Small intestine (tissue), 7 donors: Measurements from ENCODE around the gene CAMK2B. TPM values are rescaled to one million over a fixed set of nuclear protein-coding genes. Genes with fewer than 3 reads are reported as not detected.

Experiments used
- DNase-seq, 2 donors: peaks; one replicate each; pipeline versions ENCODE4 v3.0.0 to v3.0.0-alpha.2; 2013
- FAIRE-seq: peaks from 2 replicates; lab custom pipeline; 2012; peaks lifted over from hg19 to GRCh38; lab: Jason Lieb, UNC
- H3K27ac ChIP-seq, 3 donors: one replicate each; pipeline ENCODE4 v1.5.1; 2013; ENCODE audit warnings: low read length in 2 of 3, mild to moderate bottlenecking in 2 of 3, control low read depth in 1 of 3, inconsistent platforms in 1 of 3, low read depth in 1 of 3, moderate library complexity in 1 of 3
- H3K27me3 ChIP-seq, 3 donors: one replicate each; pipeline ENCODE4 v1.6.1; 2013; ENCODE audit warnings: low read length in 3 of 3, inconsistent platforms in 1 of 3; ENCODE audit not compliant: control insufficient read depth in 3 of 3, insufficient read depth in 3 of 3
- H3K36me3 ChIP-seq, 3 donors: one replicate each; pipeline ENCODE4 v1.6.1; 2013; ENCODE audit warnings: low read length in 3 of 3, inconsistent platforms in 1 of 3, low read depth in 1 of 3, mild to moderate bottlenecking in 1 of 3, moderate library complexity in 1 of 3; ENCODE audit not compliant: control insufficient read depth in 3 of 3, insufficient read depth in 2 of 3
- H3K4me1 ChIP-seq, 3 donors: one replicate each; pipeline ENCODE4 v1.6.1; 2013; ENCODE audit warnings: low read length in 2 of 3, inconsistent platforms in 1 of 3, low read depth in 1 of 3, mild to moderate bottlenecking in 1 of 3, moderate library complexity in 1 of 3; ENCODE audit not compliant: control insufficient read depth in 3 of 3, insufficient read depth in 2 of 3
- H3K4me3 ChIP-seq, 3 donors: one replicate each; pipeline ENCODE4 v1.5.1; 2013; ENCODE audit warnings: low read length in 3 of 3, control low read depth in 1 of 3, inconsistent platforms in 1 of 3, low read depth in 1 of 3, mild to moderate bottlenecking in 1 of 3, moderate library complexity in 1 of 3
- H3K9me3 ChIP-seq, 2 donors: one replicate each; pipeline ENCODE4 v1.6.1; 2013; ENCODE audit warnings: low read depth in 1 of 2, low read length in 1 of 2; ENCODE audit not compliant: control insufficient read depth in 2 of 2, insufficient read depth in 1 of 2
- WGBS, 3 donors: extraction: QIAGEN DNeasy Blood & Tissue Kit; methylation state at CpG; one replicate each; pipeline ENCODE4 v1.1.7; 2013; 5-methylcytosine and 5-hydroxymethylcytosine counted together
- polyA plus RNA-seq, 4 donors: library from polyadenylated mRNA; stranded (reverse) in 3 of 4; unstranded in 1 of 4; fragments of 200-250 nt in 3 of 4; fragments of 120-200 nt in 1 of 4; gene quantifications; one replicate each; pipeline versions ENCODE4 v1.2.1 to v1.2.3, GENCODE V29; 2013
- donor health status: healthy with polysubstance abuse.
- donor health status: control.
- donor health status: control.
- donor health status: Bipolar disorder and iron deficiency.
- donor health status: healthy.

The CAMK2B gene
- polyA plus RNA-seq, 4 donors = 1.3 to 1.8 (median 1.5) TPM

DNA sequence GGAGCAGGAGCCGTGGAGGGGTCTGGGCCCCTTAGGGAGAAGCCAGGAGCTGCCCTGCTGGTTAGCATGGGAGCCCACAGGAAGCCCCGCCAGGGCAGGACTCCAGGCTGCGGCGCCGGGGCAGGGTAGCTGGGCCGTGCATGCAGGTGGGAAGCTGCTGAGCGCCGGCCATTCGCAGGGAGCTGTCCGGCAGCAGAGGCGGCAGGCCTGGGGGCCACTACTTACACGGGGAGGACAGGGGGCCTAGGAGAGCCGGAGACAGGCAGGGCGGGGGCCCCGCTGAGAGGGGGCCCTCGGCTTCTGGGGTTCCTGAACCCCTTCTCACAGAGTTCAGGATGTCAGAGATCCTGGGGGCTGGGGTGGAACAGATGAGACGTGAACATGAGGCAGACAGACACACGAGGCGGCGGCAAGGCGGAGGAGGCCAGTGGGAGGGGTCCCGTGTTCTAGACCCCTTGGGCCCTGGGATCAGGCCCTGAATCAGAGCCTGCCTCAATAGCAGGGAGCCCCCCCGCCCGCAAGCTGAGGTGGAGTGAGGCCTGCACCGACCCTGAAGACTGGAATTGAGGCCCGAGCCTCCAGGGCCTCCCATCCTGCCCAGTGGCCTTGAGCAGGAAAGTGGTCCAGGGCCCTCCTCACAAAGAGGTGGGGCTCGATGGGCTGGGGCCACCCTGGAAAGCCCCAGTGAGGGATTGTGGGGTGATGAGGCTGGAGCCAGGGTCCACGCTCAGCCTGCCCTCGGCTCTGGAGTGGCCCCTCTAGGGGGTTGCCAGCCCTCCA, 96.6 kb downstream of the CAMK2B start:
- Histone ChIP-seq H3K4me3 (no peak overlapping the region), H3K4me1 (no peaks in the 10 kb centered on the region), H3K9me3 (no peaks in the 10 kb centered on the region), H3K36me3 (no peaks in the 10 kb centered on the region), H3K27me3 (peaks cover 2 to 8% (median 3%) of the 10 kb centered on the region in 3 donors), H3K27ac (no peak overlapping the region)
- 79 to 82% (median 80%) methylated on average over 28 to 29 of the region's 29 CpGs for WGBS, 3 donors
- FAIRE-seq (no peak), DNase-seq (no peak)

DNA sequence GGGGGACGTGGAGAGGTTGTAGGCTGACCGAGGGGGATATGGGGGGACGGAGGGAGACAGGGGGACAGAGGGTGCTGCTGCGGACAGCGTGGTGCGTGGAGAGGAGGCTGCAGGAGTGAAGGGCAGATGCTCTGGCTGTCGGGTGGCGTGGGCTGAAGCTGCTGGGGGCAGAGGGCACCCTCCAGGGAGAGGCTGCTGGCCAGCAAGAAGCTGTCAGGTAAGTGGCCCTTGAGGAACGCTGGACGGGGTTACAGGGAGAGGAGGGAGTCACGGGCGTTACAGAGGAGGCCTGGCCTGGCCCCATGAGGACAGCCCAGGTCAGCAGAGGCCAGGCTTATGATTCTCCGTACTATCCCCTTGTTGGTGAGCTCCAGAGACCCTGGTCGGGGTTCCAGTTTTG, 97.5 kb downstream of the CAMK2B start:
- H3K4me3 ChIP-seq = no peak overlapping the region
- no peak overlapping the region for H3K27ac ChIP-seq
- peaks cover 2 to 8% (median 3%) of the 10 kb centered on the region in 3 donors for H3K27me3 ChIP-seq
- no peaks in the 10 kb centered on the region for H3K36me3 ChIP-seq
- no peaks in the 10 kb centered on the region for H3K9me3 ChIP-seq
- DNase-seq (no peak), FAIRE-seq (no peak)
- peaks cover 0 to 2% (median 0%) of the 10 kb centered on the region in 3 donors for H3K4me1 ChIP-seq
- WGBS, 3 donors = 63 to 72% (median 67%) methylated on average over 14 of the region's 14 CpGs

DNA sequence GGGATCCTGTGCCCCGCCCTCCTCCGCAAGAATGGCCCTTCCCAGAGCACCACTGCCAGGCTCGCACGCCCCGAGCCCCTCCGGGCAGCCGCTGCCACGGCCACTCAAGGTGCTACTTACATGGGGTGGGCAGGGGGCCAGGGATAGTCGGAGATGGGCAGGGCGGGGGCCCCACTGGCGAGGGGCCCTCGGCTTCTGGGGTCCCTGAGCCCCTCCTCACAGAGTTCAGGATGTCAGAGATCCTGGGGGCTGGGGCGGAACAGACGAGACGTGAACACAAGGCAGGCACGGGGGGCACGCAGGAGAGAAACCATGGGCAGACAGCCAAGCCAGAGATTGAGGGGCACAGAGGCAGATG, 99.0 kb downstream of the CAMK2B start:
- H3K27me3 ChIP-seq = peaks cover 2 to 8% (median 3%) of the 10 kb centered on the region in 3 donors
- no peaks in the 10 kb centered on the region for H3K36me3 ChIP-seq
- no peaks in the 10 kb centered on the region for H3K9me3 ChIP-seq
- WGBS, 3 donors = 50 to 54% (median 52%) methylated on average over 17 of the region's 17 CpGs
- no peak overlapping the region for H3K4me3 ChIP-seq
- no peak for FAIRE-seq
- peaks cover 0 to 2% (median 0%) of the 10 kb centered on the region in 3 donors for H3K4me1 ChIP-seq
- no peak for DNase-seq
- H3K27ac ChIP-seq = no peak overlapping the region

DNA sequence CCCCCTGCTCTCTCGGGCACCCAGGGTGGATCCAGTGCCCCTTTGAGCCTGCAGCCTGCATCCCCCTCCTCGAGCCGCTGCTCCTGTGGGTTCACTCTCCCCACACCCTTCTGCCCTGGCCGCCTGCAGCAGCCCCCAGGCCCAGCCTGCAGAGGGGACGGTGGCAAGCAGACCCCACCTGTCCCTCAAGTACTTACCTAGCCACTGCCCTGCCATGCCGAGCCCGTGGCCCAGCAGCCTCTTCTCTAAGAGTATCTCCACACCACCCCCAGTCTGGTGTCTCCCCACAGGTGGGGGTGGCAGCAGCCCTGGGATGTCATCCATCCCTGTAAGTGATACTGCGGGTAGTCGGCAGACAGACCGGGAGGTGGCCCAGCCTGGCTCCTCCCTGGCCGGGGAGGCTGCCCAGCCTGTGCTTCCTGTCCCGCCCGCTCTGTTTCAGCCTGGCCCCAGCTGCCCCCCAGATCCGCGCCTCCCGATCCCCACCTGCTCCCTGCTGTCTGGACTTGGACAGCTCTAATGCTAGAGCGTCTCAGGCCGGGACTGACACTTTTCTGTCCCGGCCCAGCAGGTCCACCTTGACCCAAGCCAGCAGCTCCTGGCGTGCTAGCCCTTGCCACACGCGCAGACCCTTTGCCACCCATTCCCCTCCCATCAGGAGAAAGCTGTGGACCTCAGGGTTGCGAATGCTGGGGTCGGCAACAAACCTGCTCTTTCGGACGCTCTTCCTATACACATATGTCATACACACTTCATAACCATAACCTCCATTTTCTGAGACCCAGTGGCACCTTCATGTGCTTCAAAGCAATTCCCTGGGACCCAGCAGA, 99.6 kb downstream of the CAMK2B start:
- FAIRE-seq (no peak), DNase-seq (no peak)

DNA sequence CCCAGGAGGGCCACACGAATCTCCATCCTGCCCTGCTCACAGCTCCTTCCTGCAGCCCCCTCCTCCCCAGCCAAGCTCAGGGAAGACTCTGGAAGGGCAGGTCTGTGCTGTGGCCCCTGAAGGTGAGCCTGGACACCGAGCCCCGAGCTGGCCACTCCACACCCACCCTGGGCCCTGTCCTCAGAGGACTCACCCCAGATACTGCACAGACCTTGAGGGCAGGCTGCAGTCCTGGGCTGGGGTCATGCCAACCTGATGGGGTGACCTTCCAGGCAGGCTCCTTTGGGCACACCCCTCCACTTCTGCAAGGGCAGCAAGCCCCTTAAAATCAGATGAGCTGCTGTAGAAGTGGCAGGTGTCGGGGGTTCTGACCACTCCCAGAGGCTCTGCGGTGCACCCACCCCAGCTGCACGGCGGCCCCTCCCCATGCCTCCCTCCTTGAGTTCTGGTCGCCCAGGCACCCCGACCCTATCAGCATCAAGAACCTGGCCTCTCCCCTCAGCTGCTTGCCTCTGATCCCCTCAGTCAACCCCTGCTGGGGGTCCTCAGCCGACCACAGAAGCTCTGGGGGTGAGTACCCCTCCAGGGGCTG, 100.3 kb downstream of the CAMK2B start:
- peaks cover 0 to 2% (median 0%) of the 10 kb centered on the region in 3 donors for H3K4me1 ChIP-seq
- WGBS, 3 donors = 59 to 68% (median 66%) methylated on average over 10 of the region's 10 CpGs
- H3K4me3 ChIP-seq = no peak overlapping the region
- no peak for FAIRE-seq
- no peak overlapping the region for H3K27ac ChIP-seq
- H3K27me3 ChIP-seq = peaks cover 2 to 11% (median 3%) of the 10 kb centered on the region in 3 donors
- no peaks in the 10 kb centered on the region for H3K36me3 ChIP-seq
- no peaks in the 10 kb centered on the region for H3K9me3 ChIP-seq
- DNase-seq = no peak

More for the DNA sequence above, 99.6 kb downstream of the CAMK2B start:
- no peak overlapping the region for H3K27ac ChIP-seq
- peaks cover 2 to 11% (median 3%) of the 10 kb centered on the region in 3 donors for H3K27me3 ChIP-seq
- 61 to 69% (median 67%) methylated on average over 23 to 26 of the region's 26 CpGs for WGBS, 3 donors
- H3K36me3 ChIP-seq = no peaks in the 10 kb centered on the region
- no peak overlapping the region for H3K4me3 ChIP-seq
- H3K9me3 ChIP-seq = no peaks in the 10 kb centered on the region
- H3K4me1 ChIP-seq = peaks cover 0 to 2% (median 0%) of the 10 kb centered on the region in 3 donors

DNA sequence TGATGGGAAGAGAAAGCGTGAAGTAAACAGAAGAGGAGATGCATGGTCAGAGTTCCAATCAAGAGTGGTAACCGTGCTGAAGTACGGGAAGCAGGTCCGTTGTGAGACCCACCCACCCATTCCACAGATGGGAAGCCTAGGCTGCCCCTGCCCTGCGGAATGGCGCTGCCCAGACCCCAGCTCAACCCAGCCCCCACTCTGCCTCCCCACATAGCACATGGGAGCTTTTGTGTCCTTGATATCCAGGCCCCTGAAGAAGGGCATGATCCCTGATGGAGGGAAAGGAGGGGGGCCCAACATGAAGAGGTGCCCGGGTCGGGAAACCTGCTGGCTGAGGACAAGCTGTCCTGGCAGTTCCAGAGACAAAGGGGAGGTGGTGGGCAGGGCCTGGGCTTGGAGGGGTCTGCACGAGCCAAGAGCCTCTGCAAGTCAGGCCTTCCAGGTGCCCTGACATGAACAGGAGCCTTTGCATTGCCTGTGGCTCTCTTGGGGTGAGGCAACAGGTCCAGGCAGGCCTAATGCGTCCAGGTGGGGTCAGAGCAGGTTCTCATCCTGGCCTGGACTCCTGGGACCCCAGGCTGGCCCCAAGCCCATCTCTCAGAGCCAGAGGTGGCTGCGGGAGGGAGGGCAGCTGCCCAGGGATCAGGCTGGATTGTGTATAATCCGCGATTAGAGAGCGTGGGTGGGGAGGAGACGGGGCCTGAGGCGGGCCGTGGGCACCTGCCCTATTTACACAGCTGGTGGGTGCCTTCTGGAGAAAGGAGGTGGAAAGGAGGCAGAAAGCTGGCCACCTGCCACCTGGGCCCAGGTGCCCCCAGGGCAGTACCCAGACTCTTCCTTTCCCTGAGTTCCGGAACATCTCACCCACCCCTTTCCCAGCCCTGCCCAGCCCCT, 101.1 kb downstream of the CAMK2B start:
- WGBS, 3 donors = 52 to 63% (median 55%) methylated on average over 18 of the region's 18 CpGs
- no peak for DNase-seq
- no peak for FAIRE-seq

DNA sequence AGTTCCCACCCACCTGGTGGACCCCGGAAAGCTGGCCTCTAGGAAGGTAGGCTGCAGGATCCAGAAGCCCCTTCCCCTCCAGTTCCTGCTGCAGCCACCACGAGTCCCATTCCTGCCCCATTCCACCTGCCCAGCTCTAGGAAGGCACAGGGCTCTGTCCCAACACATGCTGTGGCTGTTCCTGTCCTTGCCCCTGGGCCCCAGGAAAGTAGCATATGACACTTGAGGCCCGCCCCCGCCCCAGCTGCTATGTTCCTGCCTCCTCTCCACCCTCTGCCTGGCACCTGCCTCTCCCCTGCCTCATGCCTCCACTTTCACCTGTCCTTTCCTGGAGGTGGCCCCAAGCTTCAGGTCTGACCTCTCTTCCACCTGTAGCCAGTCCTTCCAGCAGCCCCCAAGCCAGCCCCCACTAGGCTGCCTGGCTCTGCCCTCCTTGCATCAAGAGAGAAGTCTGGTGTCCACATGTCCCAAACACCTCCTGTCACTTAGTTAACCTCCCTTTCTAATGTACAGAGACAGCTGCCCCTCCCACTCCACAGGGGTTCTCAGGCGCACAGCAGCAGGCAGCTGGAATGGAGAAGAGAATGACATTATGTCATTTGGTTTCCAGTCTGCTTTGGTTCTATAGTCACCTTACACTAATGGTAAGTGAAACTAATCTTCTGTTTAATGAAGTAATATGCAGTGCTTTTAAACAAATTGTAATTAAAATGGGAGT, 101.9 kb downstream of the CAMK2B start:
- Histone ChIP-seq H3K4me1 (peaks cover 0 to 2% (median 0%) of the 10 kb centered on the region in 3 donors), H3K27me3 (peaks cover 2 to 11% (median 3%) of the 10 kb centered on the region in 3 donors), H3K9me3 (peaks cover 0 to 6% of the 10 kb centered on the region in 2 donors), H3K4me3 (no peak overlapping the region), H3K27ac (no peak overlapping the region), H3K36me3 (peaks cover 0 to 2% (median 0%) of the 10 kb centered on the region in 3 donors)
- FAIRE-seq (no peak), DNase-seq (no peak)
- WGBS, 3 donors = 37 to 53% (median 40%) methylated on average over 5 of the region's 5 CpGs

More for the DNA sequence above, 101.1 kb downstream of the CAMK2B start:
- Histone ChIP-seq H3K9me3 (peaks cover 0 to 1% of the 10 kb centered on the region in 2 donors), H3K4me3 (no peak overlapping the region), H3K27me3 (peaks cover 2 to 11% (median 3%) of the 10 kb centered on the region in 3 donors), H3K27ac (no peak overlapping the region), H3K4me1 (peaks cover 0 to 2% (median 0%) of the 10 kb centered on the region in 3 donors), H3K36me3 (peaks cover 0 to 2% (median 0%) of the 10 kb centered on the region in 3 donors)
